Stimulated activated CD8-positive, alpha-beta memory T cell treated with anti-CD3 and anti-CD28 coated beads, Interleukin-12 subunit alpha, Interleukin-12 subunit beta, amount 100 ng/mL, for 4 hours (primary cell): ENCODE measurements around the gene SLC4A2.

Experiments used
- DNase-seq: peaks from one replicate; pipeline ENCODE4 v3.0.0-alpha.2; 2020; ENCODE audit warnings: low read depth

The SLC4A2 gene

GRCh38 chr7:151062399-151063211 is 3.2 kb downstream of the SLC4A2 start:
- no peak for DNase-seq

GRCh38 chr7:151063212-151063561 is 3.8 kb downstream of the SLC4A2 start:
- DNase-seq = no peak

GRCh38 chr7:151064454-151064853 is 5.1 kb downstream of the SLC4A2 start:
- no peak for DNase-seq

- no peak for DNase-seq
Measured at GRCh38 chr7:151064993-151065392, 5.6 kb downstream of the SLC4A2 start.

- no peak for DNase-seq
Measured at GRCh38 chr7:151065516-151065915, 6.1 kb downstream of the SLC4A2 start.

GRCh38 chr7:151066273-151066974 is 7.0 kb downstream of the SLC4A2 start:
- no peak for DNase-seq

- no peak for DNase-seq
Measured at GRCh38 chr7:151068069-151068773, 8.8 kb downstream of the SLC4A2 start.

GRCh38 chr7:151069841-151070573 is 10.6 kb downstream of the SLC4A2 start:
- DNase-seq = no peak

GRCh38 chr7:151070574-151070960 is 11.2 kb downstream of the SLC4A2 start:
- DNase-seq = no peak

GRCh38 chr7:151071032-151071866 is 11.9 kb downstream of the SLC4A2 start:
- DNase-seq = no peak

- DNase-seq = no peak
Measured at GRCh38 chr7:151073990-151074389, 14.6 kb downstream of the SLC4A2 start.

- no peak for DNase-seq
Measured at GRCh38 chr7:151074817-151075661, 15.7 kb downstream of the SLC4A2 start.

GRCh38 chr7:151075662-151075971 is 16.2 kb downstream of the SLC4A2 start:
- no peak for DNase-seq

GRCh38 chr7:151075978-151076426 is 16.6 kb downstream of the SLC4A2 start:
- no peak for DNase-seq

GRCh38 chr7:151076863-151077704 is 17.7 kb downstream of the SLC4A2 start:
- no peak for DNase-seq

GRCh38 chr7:151077705-151078232 is 18.4 kb downstream of the SLC4A2 start:
- no peak for DNase-seq

- no peak for DNase-seq
Measured at GRCh38 chr7:151078233-151079040, 19.0 kb downstream of the SLC4A2 start.

- no peak for DNase-seq
Measured at GRCh38 chr7:151079199-151079910, 20.0 kb downstream of the SLC4A2 start.
